ENCODE results near the gene C1QB.

DNA sequence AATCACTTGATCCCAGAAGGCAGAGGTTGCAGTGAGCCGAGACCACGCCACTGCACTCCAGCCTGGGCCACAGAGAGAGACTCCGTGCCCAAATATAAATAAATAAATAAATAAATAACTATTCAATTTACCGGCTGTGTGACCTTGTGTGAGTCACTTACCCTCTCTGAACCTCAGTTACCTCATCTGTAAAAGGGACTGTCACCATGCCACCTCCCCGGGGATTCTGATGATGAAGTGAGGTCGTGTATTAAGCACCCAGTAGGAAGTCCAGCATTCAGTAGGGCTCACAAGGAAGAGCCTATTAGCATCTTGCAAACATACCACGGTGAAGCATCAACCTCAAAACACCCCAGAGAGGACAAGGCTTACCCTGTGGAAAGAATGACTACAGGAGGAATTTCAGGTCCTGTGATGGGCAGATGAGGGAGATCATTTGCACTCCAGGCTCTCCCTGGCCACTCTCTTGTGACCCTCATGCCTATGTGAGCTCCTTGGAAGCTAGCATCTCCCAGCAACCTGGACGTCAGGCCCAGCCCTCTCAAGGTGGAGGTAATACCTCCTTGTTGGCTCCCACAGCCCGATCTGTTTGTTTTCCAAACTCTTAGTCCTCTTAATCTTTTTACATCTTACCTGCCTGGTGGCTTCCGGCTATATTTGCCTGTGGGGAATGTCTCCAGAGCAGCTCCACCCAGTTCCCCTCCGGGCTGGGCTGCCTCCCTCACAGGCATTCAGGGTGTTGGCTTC, 24.2 kb upstream of the C1QB start:
- TF ChIP-seq POLR2A (IDR thresholded peaks at IDR 0.05), result no peak
- TF ChIP-seq, protein P1, sequence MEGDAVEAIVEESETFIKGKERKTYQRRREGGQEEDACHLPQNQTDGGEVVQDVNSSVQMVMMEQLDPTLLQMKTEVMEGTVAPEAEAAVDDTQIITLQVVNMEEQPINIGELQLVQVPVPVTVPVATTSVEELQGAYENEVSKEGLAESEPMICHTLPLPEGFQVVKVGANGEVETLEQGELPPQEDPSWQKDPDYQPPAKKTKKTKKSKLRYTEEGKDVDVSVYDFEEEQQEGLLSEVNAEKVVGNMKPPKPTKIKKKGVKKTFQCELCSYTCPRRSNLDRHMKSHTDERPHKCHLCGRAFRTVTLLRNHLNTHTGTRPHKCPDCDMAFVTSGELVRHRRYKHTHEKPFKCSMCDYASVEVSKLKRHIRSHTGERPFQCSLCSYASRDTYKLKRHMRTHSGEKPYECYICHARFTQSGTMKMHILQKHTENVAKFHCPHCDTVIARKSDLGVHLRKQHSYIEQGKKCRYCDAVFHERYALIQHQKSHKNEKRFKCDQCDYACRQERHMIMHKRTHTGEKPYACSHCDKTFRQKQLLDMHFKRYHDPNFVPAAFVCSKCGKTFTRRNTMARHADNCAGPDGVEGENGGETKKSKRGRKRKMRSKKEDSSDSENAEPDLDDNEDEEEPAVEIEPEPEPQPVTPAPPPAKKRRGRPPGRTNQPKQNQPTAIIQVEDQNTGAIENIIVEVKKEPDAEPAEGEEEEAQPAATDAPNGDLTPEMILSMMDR (IDR thresholded peaks at IDR 0.05), result no peak
